ENCODE results near the gene PEA15. TPM values are rescaled to one million over a fixed set of nuclear protein-coding genes. Genes with fewer than 3 reads are reported as not detected.

PEA15 gene
- polyA plus RNA-seq, 1 donor from 2014 or later, result 19.4 TPM

- H3K9me3 Mint-ChIP-seq, result no peaks in the 10 kb centered on the region
- H3K27me3 Mint-ChIP-seq, result no peaks in the 10 kb centered on the region
- H3K4me3 Mint-ChIP-seq, result peak overlapping the region in 2 of 4 donors; percentile 14 to 51
- H3K4me1 Mint-ChIP-seq, result peaks cover 22 to 36% (median 32%) of the 10 kb centered on the region in 3 donors
- H3K36me3 Mint-ChIP-seq, result peaks cover 9% of the 10 kb centered on the region
- H3K27ac Mint-ChIP-seq, result peak overlapping the region; percentile 22 to 83 (median 25)
These were observed 4.3 kb downstream of the PEA15 start for GRCh38 chr1:160209321-160210046.

- no peak overlapping the region for H3K4me3 Mint-ChIP-seq
- no peaks in the 10 kb centered on the region for H3K27me3 Mint-ChIP-seq
- H3K36me3 Mint-ChIP-seq, result peaks cover 9% of the 10 kb centered on the region
- H3K4me1 Mint-ChIP-seq, result peaks cover 19 to 33% (median 28%) of the 10 kb centered on the region in 3 donors
- H3K9me3 Mint-ChIP-seq, result no peaks in the 10 kb centered on the region
- H3K27ac Mint-ChIP-seq, result peak overlapping the region in 2 of 3 donors; percentile 16 to 22
These were observed 5.4 kb downstream of the PEA15 start for GRCh38 chr1:160210561-160210960.

DNA sequence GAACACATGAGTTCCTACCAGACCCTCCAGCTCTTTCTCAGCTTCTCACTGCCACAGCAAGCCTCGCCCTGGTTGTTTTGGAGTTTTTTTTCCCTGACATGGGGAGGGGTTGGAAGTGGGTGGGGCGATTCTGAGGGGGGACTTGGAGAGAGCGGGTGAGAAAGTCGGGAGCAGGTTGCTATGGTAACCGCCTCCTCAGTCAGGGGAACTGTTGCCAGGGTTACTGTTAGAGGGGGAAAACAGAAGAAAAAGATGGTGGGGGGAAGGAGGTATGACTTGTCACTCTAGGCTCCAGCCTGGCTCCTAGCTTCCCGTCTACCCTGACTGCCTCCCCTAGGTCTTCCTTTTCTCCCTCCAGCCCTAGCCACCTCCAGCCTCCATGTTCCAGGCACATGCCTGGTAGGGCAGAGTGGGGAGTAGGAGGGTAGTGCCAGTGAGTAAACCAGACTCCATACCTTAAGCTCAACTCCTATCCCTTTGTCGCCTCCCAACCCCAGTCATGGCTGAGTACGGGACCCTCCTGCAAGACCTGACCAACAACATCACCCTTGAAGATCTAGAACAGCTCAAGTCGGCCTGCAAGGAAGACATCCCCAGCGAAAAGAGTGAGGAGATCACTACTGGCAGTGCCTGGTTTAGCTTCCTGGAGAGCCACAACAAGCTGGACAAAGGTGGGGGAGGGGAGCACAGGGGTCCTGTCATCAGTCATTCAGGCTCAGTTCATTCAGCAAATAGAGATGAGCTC lies 6.0 kb downstream of the PEA15 start:
- no peaks in the 10 kb centered on the region for H3K27me3 Mint-ChIP-seq
- no peak overlapping the region for H3K4me3 Mint-ChIP-seq
- H3K27ac Mint-ChIP-seq, result peak overlapping the region; percentile 12 to 92 (median 59)
- H3K4me1 Mint-ChIP-seq, result peaks cover 14 to 31% (median 26%) of the 10 kb centered on the region in 3 donors
- no peaks in the 10 kb centered on the region for H3K9me3 Mint-ChIP-seq
- peaks cover 9% of the 10 kb centered on the region for H3K36me3 Mint-ChIP-seq

DNA sequence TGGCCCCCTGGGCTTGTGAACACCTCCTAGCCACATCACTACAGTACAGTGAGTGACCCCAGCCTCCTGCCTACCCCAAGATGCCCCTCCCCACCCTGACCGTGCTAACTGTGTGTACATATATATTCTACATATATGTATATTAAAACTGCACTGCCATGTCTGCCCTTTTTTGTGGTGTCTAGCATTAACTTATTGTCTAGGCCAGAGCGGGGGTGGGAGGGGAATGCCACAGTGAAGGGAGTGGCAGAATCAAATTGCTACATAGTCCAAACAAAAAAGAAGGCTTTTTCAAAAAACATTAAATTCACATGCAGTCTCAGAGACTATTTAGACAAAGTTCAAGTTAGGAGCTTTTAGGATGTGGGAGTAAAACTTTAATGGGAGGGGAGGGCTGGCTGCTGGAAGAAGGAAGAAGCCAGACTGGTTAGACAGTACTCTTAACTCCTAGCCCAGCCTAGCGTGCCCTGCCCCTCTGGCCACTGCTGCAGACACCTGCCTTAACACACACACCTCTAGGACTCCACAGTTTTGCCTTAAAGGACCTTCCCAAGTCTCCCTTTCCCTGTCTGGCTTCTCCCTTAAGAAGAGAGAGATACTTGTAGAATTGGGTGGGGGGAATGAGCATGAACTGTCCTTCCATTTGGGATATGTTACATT lies 9.4 kb downstream of the PEA15 start:
- peaks cover 0 to 6% (median 5%) of the 10 kb centered on the region in 3 donors for H3K4me1 Mint-ChIP-seq
- H3K27me3 Mint-ChIP-seq, result no peaks in the 10 kb centered on the region
- H3K36me3 Mint-ChIP-seq, result peaks cover 4% of the 10 kb centered on the region
- peak overlapping the region in 2 of 3 donors; percentile 29 to 88 for H3K27ac Mint-ChIP-seq
- no peaks in the 10 kb centered on the region for H3K9me3 Mint-ChIP-seq
- peak overlapping the region in 1 of 4 donors; percentile 17 for H3K4me3 Mint-ChIP-seq

GRCh38 chr1:160216301-160216700 lies 11.1 kb downstream of the PEA15 start:
- no peak overlapping the region for H3K4me3 Mint-ChIP-seq
- no peaks in the 10 kb centered on the region for H3K9me3 Mint-ChIP-seq
- H3K36me3 Mint-ChIP-seq, result peaks cover 4% of the 10 kb centered on the region
- no peaks in the 10 kb centered on the region for H3K27me3 Mint-ChIP-seq
- peak overlapping the region in 2 of 3 donors; percentile 82 to 85 for H3K27ac Mint-ChIP-seq
- H3K4me1 Mint-ChIP-seq, result peaks cover 0 to 2% (median 0%) of the 10 kb centered on the region in 3 donors

GRCh38 chr1:160217481-160218051 lies 12.4 kb downstream of the PEA15 start:
- Mint-ChIP-seq H3K27me3 (no peaks in the 10 kb centered on the region), H3K4me1 (peaks cover 0 to 2% (median 0%) of the 10 kb centered on the region in 3 donors), H3K9me3 (no peaks in the 10 kb centered on the region), H3K36me3 (no peaks in the 10 kb centered on the region), H3K4me3 (no peak overlapping the region), H3K27ac (no peak overlapping the region)

DNA sequence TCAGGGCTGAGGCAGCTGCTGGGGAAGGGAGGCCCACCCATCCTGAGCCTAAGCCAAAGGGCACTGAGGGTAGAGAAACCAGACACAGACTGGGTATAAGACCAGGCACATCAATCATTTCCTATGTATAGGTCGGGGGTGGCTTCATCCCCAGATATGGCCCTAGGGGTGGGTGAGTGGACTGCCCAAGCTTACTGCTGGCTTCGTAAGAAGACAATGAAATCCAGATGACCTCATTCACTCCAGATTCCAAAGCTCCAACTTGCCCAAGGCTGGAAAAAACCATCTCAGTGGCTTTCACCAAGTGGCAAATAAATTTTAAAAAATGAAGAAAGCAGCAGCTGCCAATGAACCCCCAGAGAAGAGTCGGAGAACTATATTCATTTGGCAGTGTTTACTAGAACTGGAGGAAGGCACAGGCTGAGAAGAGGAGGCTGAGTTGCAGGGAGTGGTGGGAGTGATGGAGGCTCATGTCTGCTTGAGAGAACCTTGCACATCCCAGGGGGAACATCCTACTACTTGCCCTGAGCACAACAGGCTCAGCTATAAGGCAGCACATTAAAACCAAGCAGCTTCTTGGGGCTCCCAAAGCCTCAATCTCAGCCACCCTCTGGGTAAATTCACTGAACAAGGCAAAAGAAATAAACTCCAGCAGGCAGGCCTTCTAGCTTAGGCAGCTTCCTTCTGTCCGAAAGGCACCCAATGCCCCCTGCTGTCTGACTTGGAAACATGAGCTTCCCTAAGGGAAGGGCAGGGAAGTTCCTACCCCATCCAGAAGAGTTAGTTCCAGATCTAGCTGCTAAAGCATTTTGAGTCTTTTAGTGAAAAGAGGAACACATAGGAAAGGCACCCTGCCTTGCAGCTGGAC lies 14.1 kb downstream of the PEA15 start:
- H3K4me1 Mint-ChIP-seq, result peaks cover 0 to 2% (median 0%) of the 10 kb centered on the region in 3 donors
- no peak overlapping the region for H3K4me3 Mint-ChIP-seq
- H3K36me3 Mint-ChIP-seq, result no peaks in the 10 kb centered on the region
- H3K27ac Mint-ChIP-seq, result peak overlapping the region in 1 of 3 donors; percentile 36
- H3K27me3 Mint-ChIP-seq, result no peaks in the 10 kb centered on the region
- H3K9me3 Mint-ChIP-seq, result no peaks in the 10 kb centered on the region

DNA sequence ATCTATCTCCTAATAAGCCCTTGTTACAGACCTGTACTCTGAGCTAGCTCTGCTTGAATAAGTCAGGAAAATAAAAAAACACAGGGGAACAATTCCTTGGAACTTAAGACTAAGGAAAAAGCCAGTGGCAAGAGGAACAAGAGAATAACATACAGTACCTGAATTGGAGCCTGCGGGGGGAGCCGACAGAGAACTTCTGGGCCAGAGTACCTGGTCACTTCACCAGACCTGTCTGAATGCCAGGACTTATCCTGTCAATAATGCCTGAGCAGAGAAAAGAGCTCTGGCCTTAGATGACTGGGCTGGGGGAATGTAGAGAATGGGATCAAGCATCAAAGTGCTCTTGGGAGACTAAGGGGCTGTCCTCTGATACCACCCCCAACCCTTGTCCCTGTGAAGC lies 15.1 kb downstream of the PEA15 start:
- no peak overlapping the region for H3K4me3 Mint-ChIP-seq
- H3K36me3 Mint-ChIP-seq, result no peaks in the 10 kb centered on the region
- peak overlapping the region in 2 of 3 donors; percentile 11 to 18 for H3K27ac Mint-ChIP-seq
- H3K27me3 Mint-ChIP-seq, result no peaks in the 10 kb centered on the region
- no peaks in the 10 kb centered on the region for H3K9me3 Mint-ChIP-seq
- peaks cover 0 to 2% (median 0%) of the 10 kb centered on the region in 3 donors for H3K4me1 Mint-ChIP-seq

DNA sequence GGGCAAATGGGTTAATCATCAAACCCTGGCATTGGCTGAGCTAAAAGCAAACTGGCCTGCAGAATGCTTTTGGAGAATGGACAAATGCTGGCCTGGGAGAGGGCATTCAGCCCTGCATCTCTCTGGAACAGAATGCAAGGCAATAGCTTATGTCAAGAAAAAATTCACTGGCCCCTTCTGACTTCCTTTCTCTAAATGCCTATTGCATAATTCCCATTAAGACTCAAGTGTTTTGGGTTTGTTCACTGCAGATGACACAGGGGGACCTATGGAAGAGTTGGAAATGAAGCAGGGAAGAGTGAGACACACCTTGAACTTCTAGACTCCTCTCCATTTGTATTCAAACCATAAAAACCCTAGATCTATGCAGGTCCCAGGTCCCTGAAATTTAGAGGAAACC lies 15.9 kb downstream of the PEA15 start:
- no peaks in the 10 kb centered on the region for H3K27me3 Mint-ChIP-seq
- H3K9me3 Mint-ChIP-seq, result no peaks in the 10 kb centered on the region
- peak overlapping the region in 1 of 3 donors; percentile 80 for H3K27ac Mint-ChIP-seq
- H3K36me3 Mint-ChIP-seq, result no peaks in the 10 kb centered on the region
- peaks cover 0 to 2% (median 0%) of the 10 kb centered on the region in 3 donors for H3K4me1 Mint-ChIP-seq
- H3K4me3 Mint-ChIP-seq, result no peak overlapping the region

GRCh38 chr1:160222546-160222945 lies 17.4 kb downstream of the PEA15 start:
- H3K4me1 Mint-ChIP-seq, result no peaks in the 10 kb centered on the region
- no peak overlapping the region for H3K27ac Mint-ChIP-seq
- no peak overlapping the region for H3K4me3 Mint-ChIP-seq
- no peaks in the 10 kb centered on the region for H3K36me3 Mint-ChIP-seq
- no peaks in the 10 kb centered on the region for H3K9me3 Mint-ChIP-seq
- no peaks in the 10 kb centered on the region for H3K27me3 Mint-ChIP-seq

DNA sequence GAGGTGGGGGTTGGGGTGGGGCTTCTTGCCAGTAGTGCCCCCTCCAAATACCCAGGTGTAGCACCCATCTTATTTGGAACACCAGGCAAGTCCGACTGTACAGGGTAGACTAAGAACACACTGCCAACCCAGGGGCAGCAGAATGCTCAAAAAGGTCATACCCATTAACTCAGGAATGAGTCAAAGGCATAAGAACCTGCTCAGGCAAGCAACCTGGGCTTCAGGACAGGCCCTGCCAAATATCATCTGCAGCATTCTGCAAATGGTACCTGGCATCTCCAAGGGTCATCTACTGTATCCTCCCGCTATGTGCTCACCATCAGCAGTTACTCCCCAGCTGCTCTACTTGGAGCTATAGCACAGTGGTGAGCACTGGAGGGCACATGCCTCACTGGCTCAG lies 19.4 kb downstream of the PEA15 start:
- Mint-ChIP-seq H3K27me3 (no peaks in the 10 kb centered on the region), H3K27ac (no peak overlapping the region), H3K9me3 (no peaks in the 10 kb centered on the region), H3K36me3 (peaks cover 3% of the 10 kb centered on the region), H3K4me3 (no peak overlapping the region), H3K4me1 (peaks cover 0 to 2% (median 0%) of the 10 kb centered on the region in 3 donors)

GRCh38 chr1:160225345-160225744 lies 20.2 kb downstream of the PEA15 start:
- Mint-ChIP-seq H3K27me3 (no peaks in the 10 kb centered on the region), H3K4me1 (peaks cover 0 to 2% (median 0%) of the 10 kb centered on the region in 3 donors), H3K36me3 (peaks cover 8% of the 10 kb centered on the region), H3K4me3 (no peak overlapping the region), H3K9me3 (no peaks in the 10 kb centered on the region), H3K27ac (no peak overlapping the region)

DNA sequence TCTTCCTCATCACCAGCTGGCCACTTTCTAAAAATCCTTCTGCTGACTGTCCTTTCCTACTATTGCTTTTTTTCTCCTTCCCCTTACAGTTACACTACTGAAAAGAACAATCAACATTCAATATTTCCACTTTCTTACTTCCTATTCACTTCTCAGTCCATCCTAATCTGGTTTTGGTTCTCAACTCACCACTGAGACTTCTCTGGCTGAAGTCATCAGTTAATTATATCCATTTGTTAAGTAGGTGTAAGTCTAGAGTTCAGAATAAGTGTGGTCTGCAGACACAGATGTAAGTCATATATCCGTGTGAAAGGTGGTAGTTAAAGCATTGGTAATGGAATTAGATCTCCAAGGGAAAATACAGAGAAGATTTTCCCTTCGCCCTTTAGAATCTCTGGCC lies 21.4 kb downstream of the PEA15 start:
- Mint-ChIP-seq H3K4me1 (peaks cover 0 to 2% (median 0%) of the 10 kb centered on the region in 3 donors), H3K27me3 (no peaks in the 10 kb centered on the region), H3K27ac (no peak overlapping the region), H3K9me3 (no peaks in the 10 kb centered on the region), H3K36me3 (peaks cover 8% of the 10 kb centered on the region), H3K4me3 (no peak overlapping the region)

GRCh38 chr1:160227034-160227433 lies 21.9 kb downstream of the PEA15 start:
- Mint-ChIP-seq H3K27ac (peak overlapping the region in 1 of 3 donors; percentile 35), H3K36me3 (peaks cover 8% of the 10 kb centered on the region), H3K27me3 (no peaks in the 10 kb centered on the region), H3K4me3 (no peak overlapping the region), H3K4me1 (peaks cover 0 to 2% (median 0%) of the 10 kb centered on the region in 3 donors), H3K9me3 (no peaks in the 10 kb centered on the region)
